Spleen (tissue), 11 donors: ENCODE results near the gene HMGB1. TPM values are rescaled to one million over a fixed set of nuclear protein-coding genes. Genes with fewer than 3 reads are reported as not detected.

Experiments used
- DNase-seq: peaks from one replicate; pipeline ENCODE4 v3.0.0-alpha.2; 2020
- H3K27ac ChIP-seq, 8 donors: fragments of 200-600 bp; sonication (generic) in 7 of 8; 1 replicate in 4 of 8; 2 replicates in 4 of 8; pipeline versions ENCODE4 v1.5.0 to v1.8.0; 2016 to 2021; ENCODE audit warnings: inconsistent platforms in 4 of 8, mild to moderate bottlenecking in 4 of 8, moderate library complexity in 1 of 8
- H3K27me3 ChIP-seq, 7 donors: fragments of 200-600 bp; sonication (generic) in 6 of 7; replicated peaks in 1 of 7; 1 replicate in 4 of 7; 2 replicates in 3 of 7; pipeline versions ENCODE4 v1.5.0 to v1.8.0; 2016 to 2021; ENCODE audit warnings: inconsistent platforms in 3 of 7, mild to moderate bottlenecking in 1 of 7
- H3K36me3 ChIP-seq, 6 donors: fragments of 200-600 bp; sonication (generic) in 5 of 6; 1 replicate in 4 of 6; 2 replicates in 2 of 6; pipeline versions ENCODE4 v1.5.0 to v1.8.0; 2016 to 2021; ENCODE audit warnings: inconsistent platforms in 2 of 6
- H3K4me1 ChIP-seq, 6 donors: fragments of 200-600 bp; sonication (generic) in 5 of 6; 1 replicate in 3 of 6; 2 replicates in 3 of 6; pipeline versions ENCODE4 v1.5.0 to v1.8.0; 2016 to 2021; ENCODE audit warnings: inconsistent platforms in 3 of 6
- H3K4me3 ChIP-seq, 8 donors: fragments of 200-600 bp; sonication (generic) in 7 of 8; 1 replicate in 4 of 8; 2 replicates in 4 of 8; pipeline versions ENCODE4 v1.5.0 to v1.8.0; 2016 to 2021; ENCODE audit warnings: inconsistent platforms in 4 of 8, mild to moderate bottlenecking in 4 of 8, moderate library complexity in 2 of 8
- H3K9me3 ChIP-seq, 8 donors: fragments of 200-600 bp; sonication (generic) in 7 of 8; 1 replicate in 4 of 8; 2 replicates in 4 of 8; pipeline versions ENCODE4 v1.5.0 to v1.8.0; 2016 to 2021; ENCODE audit warnings: inconsistent platforms in 4 of 8
- CTCF ChIP-seq, 11 experiments: fragments of 200-600 bp in 7 of 11; fragments of 450-650 bp in 4 of 11; sonication (generic) in 4 of 11; IDR thresholded peaks in 8 of 11; conservative IDR thresholded peaks in 3 of 11; 1 replicate in 7 of 11; 2 replicates in 4 of 11; pipeline versions ENCODE4 v1.4.0 to v1.8.0; 2016 to 2021; ENCODE audit warnings: antibody characterized with exemption in 11 of 11, inconsistent platforms in 4 of 11, mild to moderate bottlenecking in 1 of 11
- POLR2A ChIP-seq, 3 donors: fragments of 450-650 bp; IDR thresholded peaks; one replicate each; pipeline ENCODE4 v1.5.1; 2017; ENCODE audit warnings: antibody characterized with exemption in 3 of 3, mild to moderate bottlenecking in 1 of 3
- POLR2AphosphoS5 ChIP-seq, 3 donors: sonication (generic); formaldehyde crosslinking; IDR thresholded peaks; one replicate each; pipeline ENCODE4 v1.5.1; 2017; ENCODE audit warnings: antibody characterized with exemption in 3 of 3
- WGBS, 5 donors: extraction: QIAGEN DNeasy Blood & Tissue Kit in 3 of 5; methylation state at CpG; one replicate each; pipeline versions ENCODE4 v1.1.5 to v1.1.7; 2013 to 2018; 5-methylcytosine and 5-hydroxymethylcytosine counted together
- intact Hi-C: fragments of 100-400 bp; cut with DNase I; formaldehyde crosslinking; loops from one replicate; pipeline ENCODE4 v1.15.0; 2023; ENCODE audit warnings: low total_unique reads
- polyA plus RNA-seq, 3 donors: library from polyadenylated mRNA; stranded (reverse); fragments of 200-250 nt; gene quantifications; one replicate each; pipeline ENCODE4 v1.2.1, GENCODE V29; 2013
- total RNA-seq, 7 donors: library from RNA; depleted of rRNA in 3 of 7; stranded (reverse); fragments of >200 nt in 3 of 7; fragmentation: NEBNext Ultra II Directional in 4 of 7; extraction: Animal tissue kit (Norgen Biotek cat#: 25700) in 4 of 7; gene quantifications; one replicate each; pipeline versions ENCODE4 v1.1.0 to v1.2.1, GENCODE V29; 2016 to 2021
- donor health status: healthy with polysubstance abuse.
- donor health status: DM: no; HTN: no; CAD: no; lungs with moderate emphysema.
- donor health status: DM: no; HTN: no; CAD: no.
- donor health status: Bipolar disorder and iron deficiency.
- donor health status: healthy.
- donor health status: DM: no; HTN: no; CAD: no.
- donor health status: DM: yes; HTN: yes; CAD: no.

Gene HMGB1
- total and polyA plus RNA-seq, 10 donors, result 221 to 528 (median 308) TPM

DNA sequence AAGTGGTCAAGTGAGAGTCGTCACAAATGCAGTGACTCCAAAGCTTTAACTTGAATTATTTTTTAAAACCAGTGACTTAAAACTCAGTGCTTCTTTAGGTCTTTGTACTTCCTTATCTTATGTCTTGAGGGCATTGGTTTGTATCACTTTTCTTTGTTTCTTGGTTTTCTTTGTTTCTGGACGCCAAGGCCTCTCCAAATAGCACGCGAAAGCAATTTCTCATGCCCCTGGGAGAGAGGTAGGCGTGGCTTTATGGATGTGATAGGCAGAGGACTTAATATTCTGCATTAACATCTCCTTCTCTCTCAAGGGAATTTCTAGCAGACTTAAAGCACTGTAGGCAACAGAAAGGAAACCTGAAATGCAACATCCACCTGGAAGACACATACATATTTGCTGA lies 22.8 kb downstream of the HMGB1 start:
- Histone ChIP-seq H3K27ac (peak overlapping the region in 7 of 8 donors; percentile 6 to 87 (median 81)), H3K4me3 (no peak overlapping the region), H3K27me3 (no peaks in the 10 kb centered on the region), H3K36me3 (no peaks in the 10 kb centered on the region), H3K4me1 (peaks cover 8 to 56% (median 44%) of the 10 kb centered on the region in 6 donors), H3K9me3 (no peaks in the 10 kb centered on the region)
- 56 to 70% (median 67%) methylated on average over 5 of the region's 5 CpGs for WGBS, 5 donors
- no peak for TF ChIP-seq POLR2AphosphoS5 (IDR thresholded peaks at IDR 0.05)
- TF ChIP-seq CTCF (IDR thresholded peaks at IDR 0.05 in 8 of 11, conservative IDR thresholded peaks at IDR 0.05 in 3 of 11), result no peak
- TF ChIP-seq POLR2A (IDR thresholded peaks at IDR 0.05), result no peak
- intact Hi-C loops, result no loop called here
- no peak for DNase-seq

GRCh38 chr13:30440910-30441703 lies 24.6 kb downstream of the HMGB1 start:
- TF ChIP-seq POLR2AphosphoS5 (IDR thresholded peaks at IDR 0.05) (no peak), CTCF (IDR thresholded peaks at IDR 0.05 in 8 of 11, conservative IDR thresholded peaks at IDR 0.05 in 3 of 11) (no peak), POLR2A (IDR thresholded peaks at IDR 0.05) (no peak)
- no peaks in the 10 kb centered on the region for H3K36me3 ChIP-seq
- H3K4me1 ChIP-seq, result peaks cover 8 to 51% (median 35%) of the 10 kb centered on the region in 6 donors
- DNase-seq, result no peak
- H3K4me3 ChIP-seq, result no peak overlapping the region
- intact Hi-C loops, result no loop called here
- no peaks in the 10 kb centered on the region for H3K9me3 ChIP-seq
- peak overlapping the region in 2 of 8 donors; percentile 26 to 34 for H3K27ac ChIP-seq
- H3K27me3 ChIP-seq, result no peaks in the 10 kb centered on the region
- 47 to 67% (median 57%) methylated on average over 8 of the region's 8 CpGs for WGBS, 5 donors

- no peak overlapping the region for H3K4me3 ChIP-seq
These were observed 27.4 kb downstream of the HMGB1 start for GRCh38 chr13:30438286-30438685.

More at GRCh38 chr13:30438286-30438685, 27.4 kb downstream of the HMGB1 start:
- intact Hi-C loops, result no loop called here
- Histone ChIP-seq H3K27me3 (no peaks in the 10 kb centered on the region), H3K4me1 (peaks cover 0 to 24% (median 10%) of the 10 kb centered on the region in 6 donors), H3K9me3 (no peaks in the 10 kb centered on the region), H3K36me3 (no peaks in the 10 kb centered on the region), H3K27ac (no peak overlapping the region)
- DNase-seq, result no peak
- no peak for TF ChIP-seq POLR2AphosphoS5 (IDR thresholded peaks at IDR 0.05)
- no peak for TF ChIP-seq POLR2A (IDR thresholded peaks at IDR 0.05)
- TF ChIP-seq CTCF (IDR thresholded peaks at IDR 0.05 in 8 of 11, conservative IDR thresholded peaks at IDR 0.05 in 3 of 11), result no peak
- WGBS, 5 donors, result 87 to 97% (median 90%) methylated on average over 3 of the region's 3 CpGs
